Thymus (tissue), 11 donors: ENCODE measurements around the gene MOGAT3. TPM values are rescaled to one million over a fixed set of nuclear protein-coding genes. Genes with fewer than 3 reads are reported as not detected.

Source experiments
- DNase-seq, 9 donors: peaks; one replicate each; pipeline ENCODE4 v3.0.0-alpha.2; 2013; ENCODE audit warnings: low spot score in 9 of 9, low read depth in 6 of 9, missing footprints in 1 of 9
- H3K27ac ChIP-seq, 2 donors: one replicate each; pipeline ENCODE4 v1.5.1; 2013; ENCODE audit warnings: control low read depth in 1 of 2, low read depth in 1 of 2, low read length in 1 of 2, mild to moderate bottlenecking in 1 of 2, moderate library complexity in 1 of 2
- H3K27me3 ChIP-seq, 2 donors: one replicate each; pipeline ENCODE4 v1.5.1; 2013; ENCODE audit warnings: low read length in 1 of 2; ENCODE audit not compliant: control insufficient read depth in 2 of 2, insufficient read depth in 1 of 2
- H3K36me3 ChIP-seq, 2 donors: one replicate each; pipeline ENCODE4 v1.5.1; 2013; ENCODE audit warnings: low read length in 1 of 2, mild to moderate bottlenecking in 1 of 2, moderate library complexity in 1 of 2; ENCODE audit not compliant: control insufficient read depth in 2 of 2, insufficient read depth in 2 of 2
- H3K4me1 ChIP-seq, 2 donors: one replicate each; pipeline ENCODE4 v1.5.1; 2013; ENCODE audit warnings: low read length in 2 of 2; ENCODE audit not compliant: control insufficient read depth in 2 of 2, insufficient read depth in 2 of 2
- H3K4me3 ChIP-seq, 2 donors: one replicate each; pipeline ENCODE4 v1.5.1; 2013; ENCODE audit warnings: low read length in 2 of 2, control low read depth in 1 of 2, mild to moderate bottlenecking in 1 of 2
- H3K9me3 ChIP-seq, 2 donors: one replicate each; pipeline ENCODE4 v1.5.1; 2013; ENCODE audit warnings: low read length in 1 of 2, mild to moderate bottlenecking in 1 of 2; ENCODE audit not compliant: control insufficient read depth in 2 of 2, insufficient read depth in 1 of 2
- WGBS: extraction: QIAGEN DNeasy Blood & Tissue Kit; methylation state at CpG from one replicate; pipeline ENCODE4 v1.1.7; 2013; 5-methylcytosine and 5-hydroxymethylcytosine counted together
- polyA plus RNA-seq: library from polyadenylated mRNA; stranded (reverse); fragments of 200-250 nt; gene quantifications from one replicate; pipeline ENCODE4 v1.2.3, GENCODE V29; 2013
- total RNA-seq: library from RNA; stranded (reverse); fragments of 120-200 nt; gene quantifications from one replicate; pipeline ENCODE4 v1.2.4, GENCODE V29; 2013
- donor health status: healthy.

Gene MOGAT3
- total and polyA plus RNA-seq, 2 donors, result 0.11 TPM; not detected in 1

- H3K4me1 ChIP-seq, result peaks cover 0 to 31% of the 10 kb centered on the region in 2 donors
- H3K27me3 ChIP-seq, result no peaks in the 10 kb centered on the region
- no peak for DNase-seq
- WGBS, result 89% methylated on average over 11 of the region's 11 CpGs
- H3K27ac ChIP-seq, result no peak overlapping the region
- H3K9me3 ChIP-seq, result no peaks in the 10 kb centered on the region
- no peak overlapping the region for H3K4me3 ChIP-seq
- H3K36me3 ChIP-seq, result peaks cover 36 to 74% of the 10 kb centered on the region in 2 donors
Observed at GRCh38 chr7:101235050-101235449, 34.2 kb upstream of the MOGAT3 start.

- Histone ChIP-seq H3K4me3 (no peak overlapping the region), H3K4me1 (peaks cover 0 to 28% of the 10 kb centered on the region in 2 donors), H3K27ac (no peak overlapping the region), H3K36me3 (peaks cover 31 to 74% of the 10 kb centered on the region in 2 donors), H3K9me3 (no peaks in the 10 kb centered on the region), H3K27me3 (no peaks in the 10 kb centered on the region)
- WGBS, result 93% methylated on average over 5 of the region's 5 CpGs
- no peak for DNase-seq
Observed at GRCh38 chr7:101234636-101235035, 33.8 kb upstream of the MOGAT3 start.

- H3K27ac ChIP-seq, result no peak overlapping the region
- peaks cover 0 to 22% of the 10 kb centered on the region in 2 donors for H3K4me1 ChIP-seq
- H3K27me3 ChIP-seq, result no peaks in the 10 kb centered on the region
- WGBS, result 97% methylated on average over 21 of the region's 21 CpGs
- H3K9me3 ChIP-seq, result no peaks in the 10 kb centered on the region
- DNase-seq, result no peak
- peaks cover 26 to 70% of the 10 kb centered on the region in 2 donors for H3K36me3 ChIP-seq
- no peak overlapping the region for H3K4me3 ChIP-seq
Observed at GRCh38 chr7:101233907-101234547, 33.2 kb upstream of the MOGAT3 start.

GRCh38 chr7:101232141-101232850 lies 31.5 kb upstream of the MOGAT3 start:
- Histone ChIP-seq H3K27ac (peak overlapping the region in 1 of 2 donors; percentile 31), H3K9me3 (no peaks in the 10 kb centered on the region), H3K4me1 (peaks cover 0 to 5% of the 10 kb centered on the region in 2 donors), H3K27me3 (no peaks in the 10 kb centered on the region), H3K36me3 (peaks cover 22 to 61% of the 10 kb centered on the region in 2 donors), H3K4me3 (no peak overlapping the region)
- no peak for DNase-seq
- 93% methylated on average over 52 of the region's 52 CpGs for WGBS

GRCh38 chr7:101231644-101232043 lies 30.8 kb upstream of the MOGAT3 start:
- Histone ChIP-seq H3K36me3 (peaks cover 21 to 55% of the 10 kb centered on the region in 2 donors), H3K9me3 (no peaks in the 10 kb centered on the region), H3K27me3 (no peaks in the 10 kb centered on the region), H3K4me1 (no peaks in the 10 kb centered on the region), H3K4me3 (no peak overlapping the region), H3K27ac (no peak overlapping the region)
- 95% methylated on average over 7 of the region's 7 CpGs for WGBS
- DNase-seq, result no peak

GRCh38 chr7:101226721-101227120 lies 25.9 kb upstream of the MOGAT3 start:
- Histone ChIP-seq H3K27me3 (no peaks in the 10 kb centered on the region), H3K4me1 (no peaks in the 10 kb centered on the region), H3K36me3 (peaks cover 41 to 53% of the 10 kb centered on the region in 2 donors), H3K27ac (no peak overlapping the region), H3K4me3 (no peak overlapping the region), H3K9me3 (no peaks in the 10 kb centered on the region)
- 97% methylated on average over 9 of the region's 9 CpGs for WGBS
- DNase-seq, result no peak

GRCh38 chr7:101225650-101226049 lies 24.8 kb upstream of the MOGAT3 start:
- no peak overlapping the region for H3K27ac ChIP-seq
- no peaks in the 10 kb centered on the region for H3K9me3 ChIP-seq
- H3K36me3 ChIP-seq, result peaks cover 43 to 47% of the 10 kb centered on the region in 2 donors
- H3K4me3 ChIP-seq, result no peak overlapping the region
- H3K4me1 ChIP-seq, result no peaks in the 10 kb centered on the region
- H3K27me3 ChIP-seq, result no peaks in the 10 kb centered on the region
- no peak for DNase-seq
- 97% methylated on average over 6 of the region's 6 CpGs for WGBS

- H3K27me3 ChIP-seq, result no peaks in the 10 kb centered on the region
- 99% methylated on average over 15 of the region's 15 CpGs for WGBS
- peaks cover 35 to 43% of the 10 kb centered on the region in 2 donors for H3K36me3 ChIP-seq
- H3K4me3 ChIP-seq, result no peak overlapping the region
- no peak overlapping the region for H3K27ac ChIP-seq
- DNase-seq, result no peak
- peaks cover 6 to 7% of the 10 kb centered on the region in 2 donors for H3K4me1 ChIP-seq
- H3K9me3 ChIP-seq, result no peaks in the 10 kb centered on the region
Observed at GRCh38 chr7:101223528-101223927, 22.7 kb upstream of the MOGAT3 start.

GRCh38 chr7:101222275-101222830 lies 21.5 kb upstream of the MOGAT3 start:
- WGBS, result 97% methylated on average over 27 of the region's 27 CpGs
- Histone ChIP-seq H3K9me3 (no peaks in the 10 kb centered on the region), H3K4me1 (peaks cover 7 to 10% of the 10 kb centered on the region in 2 donors), H3K36me3 (peaks cover 28 to 38% of the 10 kb centered on the region in 2 donors), H3K27me3 (no peaks in the 10 kb centered on the region), H3K4me3 (no peak overlapping the region), H3K27ac (no peak overlapping the region)
- no peak for DNase-seq
